ENCODE results near the gene SRPX.

Gene SRPX

GRCh38 chrX:38211891-38212635 is 8.6 kb downstream of the SRPX start:
- no peak for DNase-seq (ENCODE audit: low read depth in 2 of 2)

- DNase-seq (ENCODE audit: low read depth in 2 of 2): no peak
Observed at GRCh38 chrX:38206542-38206941, 14.1 kb downstream of the SRPX start.

GRCh38 chrX:38206036-38206435 is 14.6 kb downstream of the SRPX start:
- DNase-seq (ENCODE audit: low read depth in 2 of 2): no peak

- DNase-seq (ENCODE audit: low read depth in 2 of 2): no peak
Observed at GRCh38 chrX:38205039-38205438, 15.6 kb downstream of the SRPX start.

- no peak for DNase-seq (ENCODE audit: low read depth in 2 of 2)
Observed at GRCh38 chrX:38192007-38192810, 28.5 kb downstream of the SRPX start.

GRCh38 chrX:38189431-38190250 is 31.0 kb downstream of the SRPX start:
- no peak for DNase-seq (ENCODE audit: low read depth in 2 of 2)

DNA sequence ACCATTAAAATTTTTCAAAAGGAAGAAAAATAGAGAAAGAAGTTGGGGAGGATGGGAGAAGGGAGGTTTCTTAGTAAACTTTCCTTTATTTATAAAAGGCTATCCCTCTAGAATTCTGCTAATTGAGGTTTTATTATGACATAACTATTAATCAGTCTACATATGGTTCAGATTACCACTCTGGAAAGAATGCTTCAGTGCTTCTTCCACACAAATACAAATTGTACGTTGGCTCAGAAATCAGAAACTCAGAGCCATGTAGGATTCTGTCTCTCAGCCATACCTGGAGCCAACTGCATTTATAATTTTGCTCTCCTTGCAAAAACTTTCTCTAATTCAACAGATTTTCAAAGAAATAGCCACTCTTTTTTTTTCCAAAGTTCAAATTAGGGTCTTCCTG is 37.1 kb downstream of the SRPX start:
- no peak for DNase-seq (ENCODE audit: low read depth in 2 of 2)

DNA sequence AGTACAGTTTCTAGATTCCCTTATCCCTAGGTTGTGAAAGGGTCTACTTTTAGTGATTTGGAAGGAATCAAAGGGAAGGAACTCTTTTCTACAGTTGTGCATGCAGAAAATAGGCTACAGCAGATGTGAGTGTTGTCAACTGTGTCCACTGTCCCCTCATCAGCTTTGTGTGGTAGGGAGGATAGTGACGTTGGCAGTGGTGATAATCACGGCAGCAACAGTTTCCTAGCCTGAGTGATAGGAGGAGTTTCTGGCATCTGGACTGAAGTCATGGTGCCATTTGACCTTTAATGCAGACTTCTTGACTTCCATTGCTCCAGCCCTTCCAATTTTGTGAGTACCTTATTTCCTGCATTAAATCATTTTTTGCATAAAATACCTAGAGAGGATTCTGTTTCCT is 39.3 kb downstream of the SRPX start:
- no peak for DNase-seq (ENCODE audit: low read depth in 2 of 2)

- no peak for DNase-seq (ENCODE audit: low read depth in 2 of 2)
Observed at GRCh38 chrX:38178396-38178795, 42.3 kb downstream of the SRPX start.

DNA sequence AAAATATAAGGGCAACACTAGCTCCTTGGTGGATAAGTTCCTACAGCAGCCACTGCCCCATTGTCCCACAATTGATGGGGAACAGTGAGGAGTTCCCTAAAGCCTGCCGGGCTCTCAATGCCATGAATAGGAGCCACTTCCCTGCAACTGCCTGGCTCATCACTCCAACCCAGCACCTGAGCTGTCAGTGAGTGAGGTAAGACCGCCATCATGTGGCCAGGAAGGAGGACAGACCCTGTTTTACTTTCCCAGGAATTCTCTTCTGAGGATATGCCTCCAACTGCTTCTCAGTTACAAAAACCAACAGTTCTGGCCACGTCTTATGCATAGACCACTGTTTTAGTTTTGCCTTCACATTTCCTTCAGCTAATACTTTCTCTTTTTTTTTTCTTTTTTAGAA is 45.5 kb downstream of the SRPX start:
- no peak for DNase-seq (ENCODE audit: low read depth in 2 of 2)

DNA sequence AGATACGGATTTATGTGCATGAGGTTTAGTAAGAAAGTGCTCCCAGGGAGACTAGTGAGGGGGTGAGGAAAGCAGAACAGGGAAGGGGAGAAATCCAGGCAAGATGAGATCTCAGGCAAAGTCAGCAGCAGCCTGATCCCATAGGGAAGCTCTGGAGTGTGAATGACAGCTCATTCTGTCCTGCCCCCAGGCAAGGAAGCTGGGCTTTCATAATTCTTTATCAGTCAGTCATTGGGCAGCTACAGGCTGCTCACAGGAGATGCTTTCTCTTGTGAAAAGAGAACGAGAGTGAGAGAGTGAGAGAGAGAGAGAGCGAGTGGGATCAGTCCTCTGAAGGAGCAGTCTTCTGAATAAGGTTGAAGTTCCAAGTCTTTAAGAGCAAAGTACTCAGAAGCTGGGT is 48.1 kb downstream of the SRPX start:
- no peak for DNase-seq (ENCODE audit: low read depth in 2 of 2)

DNA sequence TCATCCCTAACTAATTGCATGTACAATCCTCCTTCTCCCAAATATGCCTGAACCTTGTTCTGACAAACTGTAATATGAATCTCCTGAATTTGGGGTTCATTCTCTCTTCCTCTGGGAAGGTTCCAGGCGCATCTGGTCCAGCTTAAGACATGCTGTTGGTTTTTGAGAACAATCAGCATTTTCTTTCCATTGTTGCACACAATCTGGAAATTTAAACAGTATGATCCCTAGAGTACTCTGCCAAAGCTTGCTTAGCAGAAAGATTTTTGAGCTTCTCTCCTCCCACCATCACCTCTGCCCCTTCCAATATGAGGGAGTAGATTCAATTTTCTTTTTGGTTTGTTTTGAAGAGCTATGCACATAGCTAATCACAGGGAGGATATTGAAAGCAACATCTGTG is 50.1 kb downstream of the SRPX start:
- no peak for DNase-seq (ENCODE audit: low read depth in 2 of 2)

DNA sequence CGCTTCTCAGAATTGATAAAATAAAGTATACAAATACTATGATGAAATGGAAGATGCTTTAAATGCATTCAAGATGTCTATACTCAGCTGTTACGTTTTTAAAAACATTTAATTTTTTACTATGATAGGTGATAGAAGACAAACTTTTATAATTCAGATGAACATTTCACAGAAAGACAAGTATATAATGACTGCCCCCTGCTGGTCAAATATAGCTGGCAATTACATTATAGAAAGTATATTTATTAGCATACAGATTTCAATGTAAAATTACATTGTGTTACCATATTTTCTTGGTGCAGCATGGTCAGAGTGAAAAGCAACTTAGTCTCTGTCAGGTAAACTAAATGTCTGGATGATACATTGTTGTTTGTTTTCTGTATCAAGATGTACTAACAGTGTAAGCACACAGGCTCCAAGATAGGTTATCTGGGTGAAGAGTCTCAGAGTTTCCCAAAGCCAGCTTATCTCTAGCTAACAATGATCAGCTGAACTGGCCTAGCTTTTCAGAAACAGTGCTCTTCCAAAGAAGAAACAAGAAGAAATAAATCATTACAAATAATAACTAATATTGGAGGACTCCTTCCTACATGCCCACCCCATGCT is 54.1 kb downstream of the SRPX start:
- DNase-seq (ENCODE audit: low read depth in 2 of 2): peak in 1 of 2 donors; percentile 22

DNA sequence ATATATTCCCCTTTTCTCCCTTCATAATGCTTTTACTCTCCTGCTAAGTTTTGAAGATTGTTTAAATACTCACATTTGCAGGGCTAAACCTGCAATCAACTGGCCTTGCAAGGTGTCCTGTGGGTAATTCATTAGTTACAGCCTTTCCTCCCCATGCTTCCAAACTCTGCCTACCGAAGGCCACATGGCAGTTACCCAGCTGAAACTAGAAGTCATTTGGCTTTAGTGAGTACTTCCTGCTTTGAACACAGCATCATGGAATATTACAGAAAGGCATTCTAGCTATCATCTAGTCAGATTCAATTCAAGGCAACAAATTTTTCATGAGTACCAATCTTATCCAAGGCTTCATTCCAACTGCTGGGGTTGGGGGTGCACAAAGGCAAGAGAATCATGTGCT is 55.6 kb downstream of the SRPX start:
- DNase-seq (ENCODE audit: low read depth in 2 of 2): no peak

DNA sequence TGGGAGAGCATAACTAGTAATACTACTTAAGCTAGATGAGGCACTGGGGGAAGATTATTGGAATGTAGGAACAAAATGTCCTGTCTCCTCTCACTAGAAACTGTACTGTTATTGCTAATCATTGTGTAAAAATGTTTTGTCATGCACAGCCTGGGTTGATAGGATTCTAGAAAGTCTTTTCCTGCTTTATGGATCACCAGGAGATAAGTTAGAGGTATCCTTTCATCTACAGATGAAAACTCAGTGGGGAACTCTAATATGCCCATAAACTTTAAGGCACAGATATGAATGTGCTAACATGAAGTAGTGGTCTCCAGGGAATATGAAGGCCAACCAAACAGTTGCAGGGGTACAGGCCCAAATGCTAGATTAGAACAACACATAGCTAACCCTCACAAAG is 57.5 kb downstream of the SRPX start:
- DNase-seq (ENCODE audit: low read depth in 2 of 2): no peak

- no peak for DNase-seq (ENCODE audit: low read depth in 2 of 2)
Observed at GRCh38 chrX:38156838-38157237, 63.8 kb downstream of the SRPX start.

DNA sequence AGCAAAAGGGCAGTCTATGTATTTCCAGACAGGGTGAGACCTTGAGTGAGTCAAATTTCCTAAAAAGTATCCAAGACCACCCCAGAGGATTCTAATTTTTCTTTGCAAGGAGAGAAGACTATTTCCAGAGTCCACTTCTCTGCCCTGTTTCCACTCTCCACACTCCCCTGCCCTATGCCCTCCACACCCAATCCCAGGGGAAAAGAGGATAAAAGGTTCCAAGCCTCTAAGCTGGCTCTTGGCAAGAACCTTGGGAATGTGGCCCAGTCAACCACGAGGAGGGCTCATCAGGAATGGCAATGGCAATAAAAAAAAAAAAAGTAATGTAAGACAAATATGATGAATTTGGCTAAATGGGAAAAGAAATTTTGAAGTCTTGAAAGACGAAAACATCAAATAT is 65.9 kb downstream of the SRPX start:
- no peak for DNase-seq (ENCODE audit: low read depth in 2 of 2)

GRCh38 chrX:38154340-38154739 is 66.3 kb downstream of the SRPX start:
- no peak for DNase-seq (ENCODE audit: low read depth in 2 of 2)

DNA sequence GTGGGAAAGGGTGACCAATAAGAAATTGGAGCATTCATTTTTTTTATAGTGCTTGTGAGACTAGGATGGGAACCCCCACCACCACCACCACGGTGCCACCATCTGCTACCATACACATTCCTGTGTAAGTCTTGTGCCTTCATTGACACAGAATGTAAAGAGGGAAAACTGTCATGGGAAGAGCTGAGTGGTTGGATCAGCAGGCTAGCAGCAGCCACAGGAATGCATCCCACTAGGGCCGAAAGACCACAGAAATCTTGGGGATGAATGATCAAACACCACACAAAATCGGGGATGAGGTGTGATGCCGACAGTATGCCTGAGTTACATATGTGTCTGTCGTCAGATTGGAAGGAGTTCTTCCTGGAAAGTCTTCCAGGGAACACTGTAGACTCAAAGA is 69.2 kb downstream of the SRPX start:
- no peak for DNase-seq (ENCODE audit: low read depth in 2 of 2)

DNA sequence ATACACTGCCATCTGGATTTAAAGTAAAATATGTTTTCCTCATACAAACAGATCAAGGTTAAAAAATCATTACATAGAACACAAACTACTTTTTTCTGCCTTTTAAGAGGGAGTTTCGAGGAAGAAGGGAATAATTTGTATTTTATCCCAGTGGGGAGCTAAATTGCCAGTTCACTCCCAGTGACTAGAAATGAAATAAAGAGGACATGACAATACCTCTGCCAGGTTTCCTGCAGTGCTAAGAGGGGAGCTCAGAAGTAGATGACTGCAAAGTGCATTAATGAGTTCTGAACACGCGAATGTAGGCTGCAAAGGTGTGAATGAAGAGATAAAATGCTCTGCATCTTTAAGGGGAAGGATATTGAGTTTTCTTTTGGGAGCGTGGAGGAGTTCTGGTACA is 69.7 kb downstream of the SRPX start:
- no peak for DNase-seq (ENCODE audit: low read depth in 2 of 2)

GRCh38 chrX:38149016-38149415 is 71.7 kb downstream of the SRPX start:
- DNase-seq (ENCODE audit: low read depth in 2 of 2): no peak

DNA sequence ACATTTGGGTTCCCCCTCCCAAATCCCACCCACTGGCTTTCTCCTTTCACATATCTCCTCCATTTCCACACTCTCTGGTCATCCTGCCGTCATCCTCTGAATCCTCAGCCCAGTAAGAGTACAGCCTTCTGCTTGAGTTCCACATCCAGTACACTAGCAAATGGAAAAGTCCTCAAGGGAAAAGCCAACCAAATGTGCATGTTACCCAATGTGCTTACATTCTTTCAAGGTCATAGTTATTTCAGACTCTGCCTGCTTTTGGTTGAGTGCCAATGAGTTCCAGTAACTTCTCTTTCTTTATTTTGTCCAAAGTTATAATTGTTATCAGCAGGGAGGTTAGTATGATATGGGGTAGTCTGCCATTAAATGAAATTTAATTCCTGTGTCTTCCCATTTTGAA is 78.1 kb downstream of the SRPX start:
- DNase-seq (ENCODE audit: low read depth in 2 of 2): no peak

All from activated CD4-positive, alpha-beta T cell treated with anti-CD3 and anti-CD28 coated beads for 24 hours (primary cell).